ENCODE data around the gene CD248.
A peak's percentile ranks its signal among the peaks of the same experiment; 100 is the strongest.

The CD248 gene

GRCh38 chr11:66318600-66318970 lies 1.7 kb upstream of the CD248 start:
- Histone ChIP-seq H3K4me3 (replicated peaks; ENCODE audit: insufficient read depth, low read length) (no peak overlapping the region), H3K27ac (replicated peaks) (peak overlapping the region; percentile 68), H3K27me3 (ENCODE audit: insufficient read depth, poor library complexity, severe bottlenecking) (no peaks in the 10 kb centered on the region)
- no peak for DNase-seq (ENCODE audit: low read depth in 1 of 2, low spot score in 1 of 2)
- TF ChIP-seq SPI1 (IDR thresholded peaks at IDR 0.05; ENCODE audit: borderline replicate concordance, low read depth): no peak
- TF ChIP-seq CTCF (IDR thresholded peaks at IDR 0.05; ENCODE audit: insufficient read depth, low read length): no peak
- no peak for TF ChIP-seq REST (IDR thresholded peaks at IDR 0.05; ENCODE audit: insufficient replicate concordance, low read depth)
- TF ChIP-seq GABPA (IDR thresholded peaks at IDR 0.05; ENCODE audit: low read depth): no peak
- TF ChIP-seq POLR2AphosphoS5 (IDR thresholded peaks at IDR 0.05; ENCODE audit: low read depth): no peak

GRCh38 chr11:66317723-66318599 lies 1.1 kb upstream of the CD248 start:
- Histone ChIP-seq H3K27me3 (ENCODE audit: insufficient read depth, poor library complexity, severe bottlenecking) (no peaks in the 10 kb centered on the region), H3K4me3 (replicated peaks; ENCODE audit: insufficient read depth, low read length) (no peak overlapping the region), H3K27ac (replicated peaks) (peak overlapping the region; percentile 68)
- TF ChIP-seq REST (IDR thresholded peaks at IDR 0.05; ENCODE audit: insufficient replicate concordance, low read depth): no peak
- peak; percentile 47; the same call in 1 of the 2 replicates for TF ChIP-seq GABPA (IDR thresholded peaks at IDR 0.05; ENCODE audit: low read depth)
- peak; percentile 52; the same call in 1 of the 2 replicates for TF ChIP-seq SPI1 (IDR thresholded peaks at IDR 0.05; ENCODE audit: borderline replicate concordance, low read depth)
- peak; percentile 81 for TF ChIP-seq POLR2AphosphoS5 (IDR thresholded peaks at IDR 0.05; ENCODE audit: low read depth)
- TF ChIP-seq CTCF (IDR thresholded peaks at IDR 0.05; ENCODE audit: insufficient read depth, low read length): no peak
- DNase-seq (ENCODE audit: low read depth in 1 of 2, low spot score in 1 of 2): peak; percentile 98

GRCh38 chr11:66317322-66317722 lies 478 bp upstream of the CD248 start:
- no peak for DNase-seq (ENCODE audit: low read depth in 1 of 2, low spot score in 1 of 2)
- H3K27me3 ChIP-seq (ENCODE audit: insufficient read depth, poor library complexity, severe bottlenecking): no peaks in the 10 kb centered on the region
- peak overlapping the region; percentile 68 for H3K27ac ChIP-seq (replicated peaks)
- no peak overlapping the region for H3K4me3 ChIP-seq (replicated peaks; ENCODE audit: insufficient read depth, low read length)
- no peak for TF ChIP-seq POLR2AphosphoS5 (IDR thresholded peaks at IDR 0.05; ENCODE audit: low read depth)
- TF ChIP-seq SPI1 (IDR thresholded peaks at IDR 0.05; ENCODE audit: borderline replicate concordance, low read depth): no peak
- TF ChIP-seq GABPA (IDR thresholded peaks at IDR 0.05; ENCODE audit: low read depth): no peak
- no peak for TF ChIP-seq CTCF (IDR thresholded peaks at IDR 0.05; ENCODE audit: insufficient read depth, low read length)

All from HL-60 (cell line).